ENCODE results near the gene IPCEF1.

IPCEF1 gene

DNA sequence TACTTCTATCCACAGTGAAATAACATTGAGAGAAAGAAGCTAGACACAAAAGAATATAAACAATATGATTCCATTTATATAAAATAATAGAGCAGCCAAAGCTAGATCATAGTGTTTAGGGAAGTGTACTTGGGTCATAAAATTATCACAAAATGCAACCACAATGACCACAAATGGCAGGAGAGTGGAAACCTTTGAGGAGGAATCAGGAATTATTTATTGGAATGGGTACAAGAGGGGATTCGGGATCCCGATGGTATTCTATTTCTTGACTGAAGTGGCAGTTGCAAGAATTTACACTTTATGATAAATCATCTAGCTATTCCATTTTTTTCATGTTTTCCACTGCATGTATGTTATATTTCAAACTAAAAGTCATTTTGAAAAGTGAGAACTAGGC lies 76.1 kb downstream of the IPCEF1 start:
- TF ChIP-seq, protein P1, sequence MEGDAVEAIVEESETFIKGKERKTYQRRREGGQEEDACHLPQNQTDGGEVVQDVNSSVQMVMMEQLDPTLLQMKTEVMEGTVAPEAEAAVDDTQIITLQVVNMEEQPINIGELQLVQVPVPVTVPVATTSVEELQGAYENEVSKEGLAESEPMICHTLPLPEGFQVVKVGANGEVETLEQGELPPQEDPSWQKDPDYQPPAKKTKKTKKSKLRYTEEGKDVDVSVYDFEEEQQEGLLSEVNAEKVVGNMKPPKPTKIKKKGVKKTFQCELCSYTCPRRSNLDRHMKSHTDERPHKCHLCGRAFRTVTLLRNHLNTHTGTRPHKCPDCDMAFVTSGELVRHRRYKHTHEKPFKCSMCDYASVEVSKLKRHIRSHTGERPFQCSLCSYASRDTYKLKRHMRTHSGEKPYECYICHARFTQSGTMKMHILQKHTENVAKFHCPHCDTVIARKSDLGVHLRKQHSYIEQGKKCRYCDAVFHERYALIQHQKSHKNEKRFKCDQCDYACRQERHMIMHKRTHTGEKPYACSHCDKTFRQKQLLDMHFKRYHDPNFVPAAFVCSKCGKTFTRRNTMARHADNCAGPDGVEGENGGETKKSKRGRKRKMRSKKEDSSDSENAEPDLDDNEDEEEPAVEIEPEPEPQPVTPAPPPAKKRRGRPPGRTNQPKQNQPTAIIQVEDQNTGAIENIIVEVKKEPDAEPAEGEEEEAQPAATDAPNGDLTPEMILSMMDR (IDR thresholded peaks at IDR 0.05; ENCODE audit: low read depth, low read length), result no peak
- DNase-seq (ENCODE audit: extremely low read depth, low read depth), result no peak

DNA sequence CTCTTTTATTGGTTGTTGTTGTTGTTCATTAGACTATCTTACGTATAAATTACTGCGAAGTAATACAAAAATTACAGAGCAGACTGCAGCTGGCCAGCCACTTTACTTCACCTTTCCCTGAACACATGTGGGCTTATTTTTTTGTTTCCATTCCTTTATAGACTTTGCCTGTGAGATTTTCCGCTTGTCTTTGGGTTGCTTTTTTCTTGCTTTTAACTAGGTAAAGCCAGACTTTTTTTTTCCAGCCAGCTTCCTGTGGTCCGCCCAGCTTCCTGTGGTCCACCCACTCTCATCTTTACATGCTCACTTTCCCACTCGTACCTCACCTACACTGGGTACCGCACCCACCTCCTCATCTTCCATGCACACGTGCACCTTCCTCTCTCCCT lies 79.0 kb downstream of the IPCEF1 start:
- TF ChIP-seq, protein P1 (IDR thresholded peaks at IDR 0.05; ENCODE audit: low read depth, low read length), result no peak
- no peak for DNase-seq (ENCODE audit: extremely low read depth, low read depth)

DNA sequence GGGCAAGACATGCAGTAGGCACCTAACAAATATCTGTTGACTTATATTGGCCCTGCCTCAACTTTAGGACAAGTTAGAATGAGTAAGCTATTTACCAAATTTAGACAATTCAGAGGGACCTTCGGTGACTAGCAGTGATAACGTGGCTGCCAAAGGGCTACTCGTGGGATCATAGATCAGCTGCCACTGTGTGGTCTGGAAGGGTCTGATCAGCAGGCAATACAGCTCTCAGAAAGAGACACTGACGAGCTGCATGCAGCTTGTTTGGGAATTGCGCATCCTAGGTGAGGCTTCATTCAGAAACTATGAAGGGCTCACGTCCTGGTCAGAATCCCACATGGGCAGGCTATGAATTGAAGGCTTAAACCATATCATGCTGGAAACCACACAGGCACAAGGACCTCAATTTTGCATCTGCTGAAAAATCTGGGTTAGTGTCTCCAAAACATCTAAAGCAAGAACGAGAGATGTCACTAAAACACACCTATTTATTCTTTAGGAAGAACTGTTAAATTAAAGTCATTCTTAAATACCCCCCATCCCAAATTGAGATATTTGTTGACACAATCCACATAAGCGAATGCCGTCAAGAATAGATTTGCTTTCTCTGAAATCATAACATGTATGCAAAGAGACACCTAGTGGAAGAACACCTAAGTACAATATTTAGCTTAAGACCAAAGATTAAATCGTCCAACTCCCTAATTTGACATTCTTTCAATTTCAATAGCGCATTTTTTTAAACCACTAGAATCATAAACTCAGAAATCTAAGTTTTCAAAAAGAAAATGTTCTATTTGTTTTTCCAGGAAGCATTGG lies 79.6 kb downstream of the IPCEF1 start:
- DNase-seq (ENCODE audit: extremely low read depth, low read depth), result peak; percentile 20
- TF ChIP-seq, protein P1 (IDR thresholded peaks at IDR 0.05; ENCODE audit: low read depth, low read length), result peak; percentile 56

DNA sequence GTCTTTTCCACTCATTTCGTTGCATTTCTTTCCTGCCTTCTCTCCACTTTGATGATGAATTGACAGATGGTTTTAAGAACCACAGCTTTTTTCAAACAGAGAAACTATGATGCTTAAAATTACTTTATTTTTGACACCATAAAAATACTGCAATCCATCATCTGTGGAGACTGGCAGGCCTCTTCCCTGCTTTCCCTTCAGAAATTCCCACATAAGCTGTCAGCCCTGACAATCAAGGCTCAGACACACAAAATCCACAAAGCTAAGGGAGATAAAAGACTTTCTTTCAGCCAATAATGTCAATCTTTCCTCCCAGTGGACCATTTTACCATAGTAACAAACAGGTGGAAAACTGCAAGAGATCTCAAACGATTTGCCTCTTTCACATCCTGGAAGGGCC lies 82.4 kb downstream of the IPCEF1 start:
- DNase-seq (ENCODE audit: extremely low read depth, low read depth), result no peak
- TF ChIP-seq, protein P1 (IDR thresholded peaks at IDR 0.05; ENCODE audit: low read depth, low read length), result no peak

DNA sequence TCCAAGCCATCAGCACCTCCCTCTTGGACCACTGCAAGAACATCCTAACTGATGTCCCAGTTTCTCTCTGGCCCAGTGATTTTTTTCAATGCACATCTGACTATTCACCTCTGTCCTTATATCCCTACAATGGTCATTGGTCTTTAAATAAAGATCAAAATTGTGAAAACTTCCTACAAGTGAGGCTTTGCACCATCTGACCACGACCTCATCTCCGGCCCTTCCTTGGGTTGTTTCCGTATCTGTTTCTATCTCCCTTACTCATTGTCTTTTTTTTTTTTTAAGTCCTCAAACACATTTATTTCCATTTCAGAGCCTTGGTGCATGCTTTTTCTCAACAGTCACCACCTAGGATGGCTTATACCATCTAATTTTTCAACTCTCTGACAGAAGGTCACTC lies 88.1 kb downstream of the IPCEF1 start:
- no peak for DNase-seq (ENCODE audit: extremely low read depth, low read depth)
- TF ChIP-seq, protein P1 (IDR thresholded peaks at IDR 0.05; ENCODE audit: low read depth, low read length), result no peak

DNA sequence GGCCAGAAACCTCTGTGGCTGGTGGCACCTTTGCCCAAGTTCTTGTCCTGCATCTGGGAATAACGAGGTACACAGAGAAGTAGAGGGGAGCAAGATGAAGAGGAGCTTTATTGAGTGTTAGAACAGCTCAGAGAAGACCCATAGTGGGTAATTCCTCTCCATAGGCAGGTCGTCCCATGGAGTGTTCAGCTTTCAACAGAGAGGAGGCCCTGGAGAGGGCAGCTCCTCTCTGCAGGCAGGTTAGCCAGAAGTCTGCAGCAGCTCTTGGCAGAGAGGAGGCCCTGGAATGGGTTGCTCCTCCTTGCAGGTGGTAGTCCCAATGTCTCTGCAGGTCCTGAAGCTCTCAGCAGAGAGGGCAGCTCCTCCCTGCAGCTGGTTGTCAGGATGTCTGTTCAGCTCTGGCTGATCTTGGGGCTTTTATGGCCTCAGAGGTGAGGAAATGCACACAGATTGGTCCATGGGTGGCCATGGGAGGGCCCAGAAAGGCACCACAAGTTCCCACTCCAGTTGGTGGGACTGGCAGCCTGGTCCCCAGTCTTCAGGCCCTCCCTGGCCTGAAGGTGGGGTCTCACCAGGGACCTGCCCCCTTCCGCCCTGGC lies 89.0 kb downstream of the IPCEF1 start:
- no peak for DNase-seq (ENCODE audit: extremely low read depth, low read depth)

More for the DNA sequence above, 89.0 kb downstream of the IPCEF1 start:
- TF ChIP-seq, protein P1 (IDR thresholded peaks at IDR 0.05; ENCODE audit: low read depth, low read length), result no peak
